ENCODE results near the gene DUS2. TPM values are rescaled to one million over a fixed set of nuclear protein-coding genes. Genes with fewer than 3 reads are reported as not detected.

Gene DUS2
- total RNA-seq, 1 experiment from 2014 or later, result 12.1 TPM

DNA sequence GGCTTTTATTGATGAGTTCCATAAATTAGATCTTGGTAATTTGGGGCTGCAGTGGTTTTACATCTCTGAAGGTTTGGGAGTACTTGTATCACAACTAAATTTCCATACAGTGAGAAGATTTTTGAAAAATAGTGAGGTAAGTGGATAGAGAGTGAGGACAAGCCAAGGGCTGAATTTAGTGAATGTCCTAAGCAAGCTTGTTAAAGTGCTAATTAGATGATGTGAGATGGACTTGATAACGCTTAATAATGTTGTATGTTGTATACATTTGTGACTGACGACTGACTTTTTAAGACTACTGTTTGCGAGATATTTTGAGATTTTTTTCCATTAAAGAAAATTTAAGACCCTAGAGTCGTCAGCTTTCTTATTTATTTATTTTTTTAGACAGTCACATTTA lies 66.0 kb downstream of the DUS2 start:
- no peak overlapping the region for H3K27ac ChIP-seq (ENCODE audit: low read length)
- POLR2A ChIA-PET, result interaction anchor here (0.7 kb wide), 1 partner anchor 24 kb away, joined by 3 read pairs; no protein-coding TSS in a partner anchor
- TF ChIP-seq, protein P1, sequence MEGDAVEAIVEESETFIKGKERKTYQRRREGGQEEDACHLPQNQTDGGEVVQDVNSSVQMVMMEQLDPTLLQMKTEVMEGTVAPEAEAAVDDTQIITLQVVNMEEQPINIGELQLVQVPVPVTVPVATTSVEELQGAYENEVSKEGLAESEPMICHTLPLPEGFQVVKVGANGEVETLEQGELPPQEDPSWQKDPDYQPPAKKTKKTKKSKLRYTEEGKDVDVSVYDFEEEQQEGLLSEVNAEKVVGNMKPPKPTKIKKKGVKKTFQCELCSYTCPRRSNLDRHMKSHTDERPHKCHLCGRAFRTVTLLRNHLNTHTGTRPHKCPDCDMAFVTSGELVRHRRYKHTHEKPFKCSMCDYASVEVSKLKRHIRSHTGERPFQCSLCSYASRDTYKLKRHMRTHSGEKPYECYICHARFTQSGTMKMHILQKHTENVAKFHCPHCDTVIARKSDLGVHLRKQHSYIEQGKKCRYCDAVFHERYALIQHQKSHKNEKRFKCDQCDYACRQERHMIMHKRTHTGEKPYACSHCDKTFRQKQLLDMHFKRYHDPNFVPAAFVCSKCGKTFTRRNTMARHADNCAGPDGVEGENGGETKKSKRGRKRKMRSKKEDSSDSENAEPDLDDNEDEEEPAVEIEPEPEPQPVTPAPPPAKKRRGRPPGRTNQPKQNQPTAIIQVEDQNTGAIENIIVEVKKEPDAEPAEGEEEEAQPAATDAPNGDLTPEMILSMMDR (IDR thresholded peaks at IDR 0.05), result no peak
- TF ChIP-seq, protein P2, sequence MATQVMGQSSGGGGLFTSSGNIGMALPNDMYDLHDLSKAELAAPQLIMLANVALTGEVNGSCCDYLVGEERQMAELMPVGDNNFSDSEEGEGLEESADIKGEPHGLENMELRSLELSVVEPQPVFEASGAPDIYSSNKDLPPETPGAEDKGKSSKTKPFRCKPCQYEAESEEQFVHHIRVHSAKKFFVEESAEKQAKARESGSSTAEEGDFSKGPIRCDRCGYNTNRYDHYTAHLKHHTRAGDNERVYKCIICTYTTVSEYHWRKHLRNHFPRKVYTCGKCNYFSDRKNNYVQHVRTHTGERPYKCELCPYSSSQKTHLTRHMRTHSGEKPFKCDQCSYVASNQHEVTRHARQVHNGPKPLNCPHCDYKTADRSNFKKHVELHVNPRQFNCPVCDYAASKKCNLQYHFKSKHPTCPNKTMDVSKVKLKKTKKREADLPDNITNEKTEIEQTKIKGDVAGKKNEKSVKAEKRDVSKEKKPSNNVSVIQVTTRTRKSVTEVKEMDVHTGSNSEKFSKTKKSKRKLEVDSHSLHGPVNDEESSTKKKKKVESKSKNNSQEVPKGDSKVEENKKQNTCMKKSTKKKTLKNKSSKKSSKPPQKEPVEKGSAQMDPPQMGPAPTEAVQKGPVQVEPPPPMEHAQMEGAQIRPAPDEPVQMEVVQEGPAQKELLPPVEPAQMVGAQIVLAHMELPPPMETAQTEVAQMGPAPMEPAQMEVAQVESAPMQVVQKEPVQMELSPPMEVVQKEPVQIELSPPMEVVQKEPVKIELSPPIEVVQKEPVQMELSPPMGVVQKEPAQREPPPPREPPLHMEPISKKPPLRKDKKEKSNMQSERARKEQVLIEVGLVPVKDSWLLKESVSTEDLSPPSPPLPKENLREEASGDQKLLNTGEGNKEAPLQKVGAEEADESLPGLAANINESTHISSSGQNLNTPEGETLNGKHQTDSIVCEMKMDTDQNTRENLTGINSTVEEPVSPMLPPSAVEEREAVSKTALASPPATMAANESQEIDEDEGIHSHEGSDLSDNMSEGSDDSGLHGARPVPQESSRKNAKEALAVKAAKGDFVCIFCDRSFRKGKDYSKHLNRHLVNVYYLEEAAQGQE (IDR thresholded peaks at IDR 0.05; ENCODE audit: insufficient read depth in 1 of 2, low read depth in 2 of 2, low read length in 1 of 2), result no peak
- TF ChIP-seq TCF7L2 (IDR thresholded peaks at IDR 0.05; ENCODE audit: low read depth, low read length) (no peak), SIN3A (IDR thresholded peaks at IDR 0.05; ENCODE audit: borderline replicate concordance, insufficient read depth, low read depth, low read length) (no peak), POLR2AphosphoS5 (IDR thresholded peaks at IDR 0.05; ENCODE audit: low read depth, low read length) (no peak)
- no peaks in the 10 kb centered on the region for H3K27me3 ChIP-seq (ENCODE audit: control insufficient read depth, insufficient read depth, low read length)
- no peak overlapping the region for H3K4me3 ChIP-seq (ENCODE audit: low read depth in 2 of 2, low read length in 2 of 2)
- no peak for ATAC-seq
- H3K9me3 ChIP-seq (ENCODE audit: control insufficient read depth, insufficient read depth, low read depth, low read length), result no peaks in the 10 kb centered on the region
- in situ Hi-C loops (cut with HindIII; ENCODE audit: low pct_unique_long_range_greater_than_20kb, low sequenced_read_pairs), result no loop called here
- no TSS peak for BruUV-seq (replicated peaks)
- CTCF ChIA-PET, result no interaction called here
- peaks cover 4% of the 10 kb centered on the region for H3K4me1 ChIP-seq (ENCODE audit: control insufficient read depth, insufficient read depth, low read length)
- DNase-seq (ENCODE audit: low read depth, low spot score), result no peak
- intact Hi-C loops (cut with micrococcal nuclease; ENCODE audit: unreplicated experiment), result loop anchor here (5.0 kb wide), 1 partner anchor 138 kb away; no protein-coding TSS in a partner anchor
- H3K36me3 ChIP-seq (ENCODE audit: control insufficient read depth, insufficient read depth, low read length), result no peaks in the 10 kb centered on the region; the same call in 1 of the 2 replicates

DNA sequence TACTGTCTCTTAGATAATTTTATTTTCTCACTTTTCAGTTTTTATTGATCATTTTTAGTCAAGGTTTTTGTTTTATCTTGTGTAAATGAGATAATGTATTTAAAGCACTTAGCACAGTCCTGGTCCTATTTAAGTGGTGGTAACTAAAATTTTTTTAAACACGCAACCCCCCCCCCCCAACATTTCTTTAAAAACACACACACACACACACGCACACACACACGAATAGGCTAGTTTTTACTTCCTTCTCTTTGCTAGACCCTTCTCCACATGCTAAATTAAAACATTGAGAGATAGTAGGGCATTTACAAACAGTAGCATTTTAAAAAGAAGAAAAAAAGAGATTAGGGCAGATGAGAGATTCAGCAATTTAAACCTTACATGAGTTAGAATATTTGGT lies 67.0 kb downstream of the DUS2 start:
- in situ Hi-C loops (cut with HindIII; ENCODE audit: low pct_unique_long_range_greater_than_20kb, low sequenced_read_pairs), result no loop called here
- intact Hi-C loops (cut with micrococcal nuclease; ENCODE audit: unreplicated experiment), result no loop called here
- no peak for DNase-seq (ENCODE audit: low read depth, low spot score)
- Histone ChIP-seq H3K27ac (ENCODE audit: low read length) (no peak overlapping the region), H3K9me3 (ENCODE audit: control insufficient read depth, insufficient read depth, low read depth, low read length) (no peaks in the 10 kb centered on the region), H3K4me1 (ENCODE audit: control insufficient read depth, insufficient read depth, low read length) (peaks cover 4% of the 10 kb centered on the region), H3K4me3 (ENCODE audit: low read depth in 2 of 2, low read length in 2 of 2) (no peak overlapping the region), H3K27me3 (ENCODE audit: control insufficient read depth, insufficient read depth, low read length) (no peaks in the 10 kb centered on the region), H3K36me3 (ENCODE audit: control insufficient read depth, insufficient read depth, low read length) (no peaks in the 10 kb centered on the region; the same call in 1 of the 2 replicates)
- no peak for ATAC-seq
- no TSS peak for BruUV-seq (replicated peaks)
- TF ChIP-seq, protein P1 (IDR thresholded peaks at IDR 0.05), result no peak
- TF ChIP-seq TCF7L2 (IDR thresholded peaks at IDR 0.05; ENCODE audit: low read depth, low read length) (no peak), POLR2AphosphoS5 (IDR thresholded peaks at IDR 0.05; ENCODE audit: low read depth, low read length) (no peak), SIN3A (IDR thresholded peaks at IDR 0.05; ENCODE audit: borderline replicate concordance, insufficient read depth, low read depth, low read length) (no peak)
- TF ChIP-seq, protein P2 (IDR thresholded peaks at IDR 0.05; ENCODE audit: insufficient read depth in 1 of 2, low read depth in 2 of 2, low read length in 1 of 2), result no peak
- POLR2A ChIA-PET, result no interaction called here
- CTCF ChIA-PET, result no interaction called here

All from Panc1 (cell line).